ENCODE results near the gene EPN2.

The EPN2 gene

GRCh38 chr17:19332371-19333131, 95.4 kb downstream of the EPN2 start:
- peak in 1 of 3 donors; percentile 17 for DNase-seq

- DNase-seq = no peak
Measured at GRCh38 chr17:19333132-19333440, 95.9 kb downstream of the EPN2 start.

- DNase-seq = no peak
Measured at GRCh38 chr17:19333736-19334290, 96.6 kb downstream of the EPN2 start.

DNA sequence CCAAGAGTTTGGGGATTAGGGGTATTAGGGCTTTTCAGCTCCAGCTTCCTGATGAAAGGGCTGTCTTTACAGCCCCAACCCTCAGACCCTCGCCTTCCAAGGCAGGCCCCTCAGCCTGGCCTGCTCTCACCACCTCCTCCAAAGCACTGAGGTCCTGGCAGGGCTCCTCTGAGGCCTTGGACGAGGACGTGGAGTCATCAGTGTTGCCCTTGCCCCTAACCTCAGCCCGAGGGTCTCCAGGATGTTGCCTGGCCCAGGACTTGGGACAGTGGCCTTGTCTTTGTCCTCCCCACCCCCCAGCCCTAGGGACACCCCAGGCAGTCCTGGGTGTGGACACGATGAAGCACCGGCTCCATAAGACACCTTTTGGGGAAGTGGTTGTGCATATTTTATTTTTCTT, 97.2 kb downstream of the EPN2 start:
- no peak for DNase-seq

GRCh38 chr17:19335951-19336631, 98.9 kb downstream of the EPN2 start:
- DNase-seq = no peak

GRCh38 chr17:19336938-19337711, 100.0 kb downstream of the EPN2 start:
- DNase-seq = no peak

DNA sequence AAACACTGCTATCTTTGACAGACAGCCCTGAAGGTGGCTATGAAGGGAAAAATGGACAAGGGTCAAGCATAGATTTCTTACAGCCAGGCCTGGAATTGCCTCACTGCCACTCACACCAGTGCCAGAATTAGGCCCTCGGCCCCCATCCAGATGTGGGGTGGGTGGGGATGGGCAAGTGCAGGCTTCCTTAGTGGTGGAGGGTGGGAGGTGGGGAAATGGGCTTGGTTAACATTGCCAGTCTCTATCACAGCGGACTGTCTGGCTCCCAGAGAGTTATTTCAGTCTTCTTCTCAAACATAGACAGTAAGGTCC, 100.5 kb downstream of the EPN2 start:
- no peak for DNase-seq

DNA sequence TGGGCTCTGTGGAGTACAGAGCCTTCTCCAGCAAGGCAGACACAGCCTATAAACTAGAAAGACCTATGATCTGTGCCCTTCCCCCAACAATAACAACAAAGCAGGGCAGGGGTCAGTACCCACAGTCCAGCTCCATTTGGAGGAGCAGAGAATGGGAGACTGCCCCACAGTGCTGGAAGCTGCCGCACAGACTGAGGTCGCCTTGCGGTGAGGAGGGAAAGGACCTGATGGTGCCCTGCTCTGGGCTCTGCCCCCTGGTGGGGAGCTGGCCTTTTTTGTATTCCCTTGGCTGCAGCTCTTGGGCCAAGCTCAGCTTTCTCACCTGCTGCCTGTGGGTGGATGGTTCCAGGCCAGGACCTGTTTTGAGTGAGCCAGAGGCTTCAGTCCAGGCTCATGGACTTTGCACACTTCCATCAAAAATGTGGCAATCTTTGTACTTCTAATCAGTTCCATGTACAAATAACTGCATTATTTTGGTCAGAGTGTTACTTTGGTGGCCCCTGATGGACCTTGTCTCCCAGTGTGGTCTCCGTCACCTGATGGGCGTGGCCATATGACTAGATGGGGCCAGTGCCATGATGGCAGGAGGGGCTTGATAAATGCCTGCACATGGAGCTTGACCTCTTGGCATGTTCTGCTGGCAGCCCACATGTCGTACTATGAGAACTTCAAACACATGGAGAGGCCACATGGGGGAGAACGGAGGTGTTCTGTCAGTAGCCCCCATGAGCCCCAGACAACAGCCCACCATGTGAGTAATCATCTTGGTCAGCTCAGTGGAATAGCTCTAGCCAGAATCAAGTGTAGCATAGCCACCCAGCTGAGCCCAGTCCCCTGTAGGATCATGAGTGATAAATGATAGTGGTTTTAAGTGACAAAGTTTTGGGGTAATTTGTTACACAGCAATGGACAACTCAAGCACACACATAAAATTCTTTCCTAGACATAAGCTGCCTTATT, 101.1 kb downstream of the EPN2 start:
- peak; percentile 80 to 90 (median 83) for DNase-seq

DNA sequence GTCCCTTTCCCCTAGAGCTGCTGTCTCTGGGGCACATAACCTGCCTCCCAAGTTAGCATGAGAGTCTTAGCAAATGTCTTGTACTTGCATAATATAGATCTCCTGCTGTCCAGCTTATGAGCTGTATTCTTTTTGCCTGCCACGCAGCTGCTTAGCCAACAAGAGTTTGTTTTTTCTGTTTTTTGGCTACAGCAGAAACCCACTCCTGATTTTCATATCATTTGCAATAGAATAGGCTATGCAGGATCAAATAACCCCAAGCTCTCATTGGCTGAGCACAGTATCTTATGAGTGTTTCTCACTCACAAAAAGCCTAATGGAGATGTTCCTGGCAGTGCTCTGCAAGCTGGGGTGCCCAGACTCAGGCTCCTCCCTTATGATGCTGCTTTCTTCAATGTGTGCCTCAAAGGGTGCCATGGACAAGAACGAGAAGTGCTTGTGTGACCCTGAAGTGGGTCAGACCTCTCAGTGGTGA, 102.2 kb downstream of the EPN2 start:
- DNase-seq = no peak

- DNase-seq = no peak
Measured at GRCh38 chr17:19341211-19341631, 104.1 kb downstream of the EPN2 start.

DNA sequence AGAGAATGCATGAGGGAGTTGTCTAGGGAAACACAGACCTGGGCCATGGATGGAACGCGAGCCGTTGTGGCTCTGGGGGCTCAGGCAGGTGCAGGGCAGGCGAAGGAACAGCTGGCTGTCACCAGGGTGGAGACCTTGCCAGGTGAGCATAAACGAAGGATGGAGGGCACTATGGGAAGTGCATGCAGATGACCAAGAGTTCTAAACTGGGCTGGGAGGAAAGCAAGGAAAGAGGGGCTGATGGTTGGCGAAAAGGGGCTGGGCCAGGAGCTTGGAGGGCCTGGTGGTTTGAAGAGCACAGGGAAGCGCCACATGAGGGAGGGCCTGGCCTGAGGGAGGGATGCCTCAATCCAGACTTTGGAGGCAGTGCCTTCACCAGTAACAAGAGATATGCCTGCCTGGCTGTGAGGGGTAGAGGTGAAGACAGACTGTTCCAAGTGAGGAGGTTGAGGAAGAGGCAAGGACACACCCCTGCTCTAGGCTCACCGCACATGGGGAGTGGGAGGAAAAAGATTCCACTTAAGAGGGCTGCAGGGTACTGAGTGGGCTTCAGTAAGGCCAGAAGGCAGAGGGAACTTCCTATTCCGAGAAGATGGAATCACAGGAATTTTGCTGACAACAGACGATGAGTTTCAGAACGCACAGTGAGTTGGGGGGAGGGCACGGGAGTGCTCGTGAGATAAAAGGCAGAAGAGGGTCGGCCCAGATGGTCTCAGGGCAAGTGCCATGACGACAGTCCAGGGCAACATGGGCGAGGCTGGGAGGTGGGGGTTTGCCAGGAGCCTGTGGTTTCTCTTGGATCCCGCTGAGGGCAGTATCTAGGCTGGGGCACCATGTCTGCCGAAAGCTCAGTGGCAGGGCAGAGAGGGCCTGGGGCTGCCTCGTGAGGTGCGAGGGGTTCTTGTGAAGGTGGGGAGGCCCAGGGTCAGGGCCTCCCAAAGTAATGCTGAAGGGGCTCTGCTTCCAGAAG, 104.8 kb downstream of the EPN2 start:
- no peak for DNase-seq

DNA sequence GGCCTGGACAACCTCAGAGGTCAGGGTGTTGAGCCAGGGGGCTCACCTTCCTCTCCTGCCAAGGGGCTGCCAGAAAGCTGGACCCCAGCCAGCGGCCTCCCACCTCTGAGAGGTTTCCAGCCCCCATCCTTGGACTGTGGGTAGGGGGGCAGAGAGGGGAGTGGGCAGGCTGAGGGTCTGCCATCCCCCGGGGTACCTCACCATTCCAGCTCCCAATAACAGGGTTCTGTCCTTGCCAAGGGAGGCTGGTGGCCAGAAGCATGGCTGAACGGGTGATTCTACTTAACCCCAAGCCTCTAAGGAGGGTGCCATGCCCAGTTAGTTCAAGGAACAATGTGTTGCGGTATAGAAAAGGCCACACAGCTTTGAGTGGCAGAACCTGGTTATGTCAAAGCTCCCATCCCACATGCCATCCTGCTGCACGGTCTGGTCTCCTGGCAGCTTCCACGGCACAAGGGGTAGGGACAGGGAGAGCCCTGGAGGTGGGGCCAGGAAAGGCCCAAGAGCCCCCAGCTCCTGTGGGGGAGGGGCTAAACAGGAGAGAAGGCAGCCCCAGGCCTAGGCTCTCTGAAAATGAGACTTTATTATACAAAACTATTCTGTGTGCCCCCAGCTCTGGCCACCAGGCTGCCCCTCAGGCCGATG, 105.6 kb downstream of the EPN2 start:
- no peak for DNase-seq

DNA sequence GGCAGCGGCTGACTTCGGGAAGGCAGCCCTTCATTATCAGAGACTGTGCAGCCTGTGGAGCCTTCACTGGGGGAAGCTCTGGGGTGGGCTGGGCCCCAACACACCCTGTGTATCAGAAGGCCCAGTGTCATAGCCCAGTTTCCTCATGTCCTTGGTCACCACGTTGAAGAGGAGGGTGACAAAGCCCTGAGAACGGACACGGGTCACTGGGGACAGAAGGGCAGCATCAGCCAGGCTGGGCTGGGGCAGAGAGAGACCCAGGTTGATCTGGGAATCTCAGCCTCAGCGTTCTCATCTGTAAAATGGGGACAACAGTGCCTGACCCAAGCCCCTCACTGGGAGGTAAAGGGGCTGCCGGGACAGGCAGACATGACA, 106.1 kb downstream of the EPN2 start:
- no peak for DNase-seq

DNA sequence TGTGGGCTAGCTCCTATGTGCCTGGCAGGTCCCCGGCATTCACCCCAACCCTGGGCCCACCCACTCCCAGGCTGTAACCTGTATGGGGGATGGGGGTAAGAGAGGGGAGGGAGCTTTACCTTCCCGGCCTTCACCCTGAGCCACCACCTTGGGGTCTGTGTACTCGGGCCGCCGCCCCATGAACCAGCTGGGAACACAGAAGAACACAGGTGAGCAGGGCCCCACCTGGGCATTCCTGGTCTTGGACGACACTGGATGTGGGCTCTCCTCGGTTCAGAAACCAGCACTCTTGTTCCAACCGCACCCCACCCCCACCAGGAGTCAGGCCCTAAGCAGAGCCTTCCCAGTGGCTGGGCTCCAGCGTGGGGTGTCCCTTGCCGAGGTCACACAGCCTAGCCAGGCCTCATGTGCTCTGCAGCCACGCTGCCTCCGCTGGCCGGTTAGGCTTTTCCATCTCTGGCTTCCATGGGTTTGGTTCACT, 106.5 kb downstream of the EPN2 start:
- no peak for DNase-seq

DNA sequence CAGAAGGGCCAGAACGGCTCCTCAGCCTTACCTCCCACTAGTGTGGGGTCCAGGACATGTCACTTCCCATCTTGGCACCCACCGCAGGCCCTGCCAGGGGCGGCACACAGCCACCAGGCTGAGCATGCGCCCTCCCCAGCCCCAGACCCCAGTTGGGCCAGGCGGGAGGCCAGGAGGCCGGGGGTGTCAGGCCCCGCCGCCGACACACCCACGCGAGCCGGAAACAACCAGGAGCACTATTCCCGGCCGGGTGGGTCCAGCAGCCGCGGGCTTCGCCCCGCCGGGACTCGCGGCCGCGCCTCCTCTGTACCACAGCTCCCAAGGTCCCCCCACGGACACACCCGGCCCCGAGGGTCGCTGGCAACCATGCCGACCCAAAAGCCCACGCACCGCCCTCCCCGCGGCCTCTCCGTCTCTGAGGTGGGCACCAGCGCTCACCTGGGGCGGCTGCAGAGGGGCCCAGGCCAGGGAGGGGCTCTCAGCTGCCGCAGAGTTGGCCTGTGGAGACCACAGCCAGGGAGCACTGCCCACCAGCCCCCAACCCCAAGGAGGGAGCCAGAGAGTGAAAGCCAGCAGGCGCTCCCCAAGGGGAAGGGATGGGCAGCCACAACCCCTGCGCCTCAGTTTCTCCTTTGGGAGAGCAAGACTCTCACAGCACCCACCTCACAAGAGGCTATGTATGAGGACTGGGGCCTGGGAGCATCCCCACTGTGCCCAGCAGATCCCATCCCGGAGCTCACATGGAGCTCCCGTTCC, 107.3 kb downstream of the EPN2 start:
- DNase-seq = no peak

GRCh38 chr17:19345067-19345460, 107.9 kb downstream of the EPN2 start:
- no peak for DNase-seq

- no peak for DNase-seq
Measured at GRCh38 chr17:19345486-19346350, 108.6 kb downstream of the EPN2 start.

GRCh38 chr17:19346351-19347255, 109.4 kb downstream of the EPN2 start:
- DNase-seq = no peak
